Gastrocnemius medialis (tissue), 4 donors: ENCODE data around the gene EFNB3.

ENCODE experiments used
- CTCF ChIP-seq, 5 experiments: fragments of 450-650 bp in 3 of 5; fragments of 200-600 bp in 2 of 5; sonication (generic) in 2 of 5; IDR thresholded peaks in 4 of 5; conservative IDR thresholded peaks in 1 of 5; 1 replicate in 4 of 5; 2 replicates in 1 of 5; pipeline ENCODE4 v1.5.1; 2016 to 2019; ENCODE audit warnings: antibody characterized with exemption in 5 of 5, mild to moderate bottlenecking in 3 of 5, moderate library complexity in 3 of 5
- POLR2A ChIP-seq, 2 donors: fragments of 450-650 bp; IDR thresholded peaks; one replicate each; pipeline ENCODE4 v1.6.1; 2017; ENCODE audit warnings: antibody characterized with exemption in 2 of 2, mild to moderate bottlenecking in 2 of 2, moderate library complexity in 2 of 2

GRCh38 chr17:7748076-7748775 is 43.2 kb downstream of the EFNB3 start:
- TF ChIP-seq CTCF (IDR thresholded peaks at IDR 0.05 in 4 of 5, conservative IDR thresholded peaks at IDR 0.05 in 1 of 5) (no peak), POLR2A (IDR thresholded peaks at IDR 0.05) (no peak)
